Cardiac septum (tissue), 1 donor: ENCODE measurements around the gene SMIM24. TPM values are rescaled to one million over a fixed set of nuclear protein-coding genes. Genes with fewer than 3 reads are reported as not detected.
"Not testable (repeated sequence)": the region's sequence is repeated elsewhere in the genome, so short reads cannot be mapped to it uniquely, and the experiment has no call there.

Experiments
- DNase-seq: peaks from one replicate; pipeline ENCODE4 v3.0.0-alpha.2; 2020; ENCODE audit warnings: low spot score
- intact Hi-C: fragments of 100-400 bp; cut with DNase I; formaldehyde crosslinking; loops from one replicate; pipeline ENCODE4 v1.14.0; 2022
- long read RNA-seq: library from polyadenylated mRNA; unstranded; transcript quantifications from one replicate; pipeline ENCODE4 v2.0.0, GENCODE V29; 2021
- total RNA-seq: library from RNA; stranded (reverse); fragmentation: NEBNext Ultra II Directional; extraction: Animal tissue kit (Norgen Biotek cat#: 25700); gene quantifications from one replicate; pipeline ENCODE4 v1.2.1, GENCODE V29; 2021
- donor health status: DM: no; HTN: no; CAD: no.

Gene SMIM24
- total RNA-seq = not detected
- long read RNA-seq = 0 reads

DNA sequence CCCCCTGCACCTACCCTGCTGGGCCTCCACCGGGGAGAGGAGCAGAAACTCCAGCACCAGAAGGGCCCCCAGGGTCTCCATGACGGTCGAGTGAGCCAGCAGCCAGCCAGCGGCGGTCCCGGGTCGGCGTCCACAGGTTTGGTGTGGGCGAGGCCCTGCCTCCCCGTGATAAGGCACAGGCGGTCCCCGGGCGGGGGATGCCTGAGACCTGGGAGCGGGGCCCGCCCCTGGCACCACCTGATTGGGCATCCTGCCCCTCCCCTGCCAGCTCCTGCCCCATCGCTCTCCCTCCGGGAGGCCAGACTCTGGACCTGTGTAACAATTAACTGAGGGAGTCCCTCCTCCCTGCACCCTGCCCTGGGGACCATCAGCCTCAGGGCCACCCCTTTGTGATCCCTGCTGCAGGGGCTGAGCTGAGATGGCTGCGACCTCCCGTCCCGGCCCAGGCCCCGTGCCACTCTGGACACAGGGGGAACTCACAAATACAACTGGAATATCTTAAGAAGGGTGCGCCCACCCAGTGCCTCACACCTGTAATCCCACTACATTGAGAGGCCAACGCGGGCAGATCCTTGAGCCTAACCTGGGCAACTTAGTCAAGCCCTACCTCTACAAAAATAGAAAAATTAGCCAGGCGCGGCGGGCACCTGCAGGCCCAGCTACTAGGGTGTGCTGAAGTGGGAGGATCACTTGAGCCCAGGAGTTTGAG lies at the start of gene SMIM24:
Gene SMIM24, minus strand, starts transcription at position 143 of the 709 bp plus-strand sequence. Its CDS starts 62 bp downstream, at position 81.
- no peak for DNase-seq
- intact Hi-C loops = no loop called here

DNA sequence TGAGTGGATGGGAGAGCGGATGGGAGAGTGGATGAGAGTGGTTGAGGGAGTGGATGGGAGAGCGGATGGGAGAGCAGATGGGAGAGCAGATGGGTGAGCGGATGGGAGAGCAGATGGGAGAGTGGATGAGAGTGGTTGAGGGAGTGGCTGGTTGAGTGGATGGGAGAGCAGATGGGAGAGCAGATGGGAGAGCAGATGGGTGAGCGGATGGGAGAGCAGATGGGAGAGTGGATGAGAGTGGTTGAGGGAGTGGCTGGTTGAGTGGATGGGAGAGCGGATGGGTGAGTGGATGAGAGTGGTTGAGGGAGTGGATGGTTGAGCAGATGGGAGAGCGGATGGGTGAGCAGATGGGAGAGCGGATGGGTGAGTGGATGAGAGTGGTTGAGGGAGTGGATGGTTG lies 49.0 kb upstream of the SMIM24 start:
- DNase-seq, intact Hi-C loops: not testable (repeated sequence)

DNA sequence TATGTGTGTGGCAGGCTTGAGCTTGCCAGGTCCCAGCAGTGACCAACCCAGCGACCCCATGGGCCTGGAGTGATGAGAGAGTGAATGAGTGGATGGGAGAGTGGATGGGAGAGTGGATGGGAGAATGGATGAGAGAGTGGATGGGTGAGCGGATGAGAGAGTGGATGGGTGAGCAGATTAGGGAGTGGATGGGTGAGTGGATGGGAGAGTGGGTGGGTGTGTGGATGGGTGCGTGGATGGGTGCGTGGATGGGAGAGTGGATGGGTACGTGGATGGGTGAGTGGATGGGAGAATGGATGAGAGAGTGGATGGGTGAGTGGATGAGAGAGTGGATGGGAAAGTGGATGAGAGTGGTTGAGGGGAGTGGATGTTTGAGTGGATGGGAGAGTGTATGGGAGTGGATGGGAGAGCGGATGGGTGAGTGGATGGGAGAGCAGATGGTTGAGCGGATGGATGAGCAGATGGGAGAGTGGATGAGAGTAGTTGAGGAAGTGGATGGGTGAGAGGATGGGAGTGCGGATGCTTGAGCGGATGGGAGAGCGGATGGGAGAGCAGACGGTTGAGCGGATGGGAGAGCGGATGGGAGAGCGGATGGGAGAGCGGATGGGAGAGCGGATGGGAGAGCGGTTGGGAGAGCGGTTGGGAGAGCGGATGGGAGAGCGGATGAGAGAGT lies 48.4 kb upstream of the SMIM24 start:
- DNase-seq = no peak
- intact Hi-C loops = no loop called here

- no peak for DNase-seq
- intact Hi-C loops = no loop called here
Measured at GRCh38 chr19:3528080-3528479, 47.8 kb upstream of the SMIM24 start.

DNA sequence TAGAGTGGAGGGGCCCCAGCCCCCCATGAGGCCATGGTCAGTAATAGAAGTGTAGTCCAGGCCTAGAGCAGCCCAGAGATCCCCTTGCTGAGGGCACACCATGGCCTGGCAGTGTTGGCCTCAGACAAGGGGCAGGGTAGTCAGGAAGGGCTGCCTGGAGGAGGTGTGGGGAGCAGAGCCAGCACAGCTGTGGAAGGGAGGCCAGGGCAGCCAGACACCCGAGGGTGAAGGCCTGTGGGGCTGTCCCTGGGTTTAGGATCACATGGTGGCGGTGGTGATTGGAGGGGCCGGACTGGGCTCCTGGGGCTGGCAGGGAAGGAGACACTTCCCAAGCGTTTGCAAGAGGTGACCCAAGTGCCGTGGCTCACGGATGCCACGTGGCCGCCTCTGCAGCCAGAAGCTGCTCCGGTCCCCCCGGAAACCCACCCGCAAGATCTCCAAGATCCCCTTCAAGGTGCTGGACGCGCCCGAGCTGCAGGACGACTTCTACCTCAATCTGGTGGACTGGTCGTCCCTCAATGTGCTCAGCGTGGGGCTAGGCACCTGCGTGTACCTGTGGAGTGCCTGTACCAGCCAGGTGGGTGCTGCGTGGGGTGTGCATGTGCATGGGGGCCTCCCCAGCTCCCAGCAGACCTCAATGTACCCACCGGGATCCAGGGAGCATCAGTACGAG lies 47.0 kb upstream of the SMIM24 start:
- DNase-seq = no peak
- intact Hi-C loops = no loop called here

DNA sequence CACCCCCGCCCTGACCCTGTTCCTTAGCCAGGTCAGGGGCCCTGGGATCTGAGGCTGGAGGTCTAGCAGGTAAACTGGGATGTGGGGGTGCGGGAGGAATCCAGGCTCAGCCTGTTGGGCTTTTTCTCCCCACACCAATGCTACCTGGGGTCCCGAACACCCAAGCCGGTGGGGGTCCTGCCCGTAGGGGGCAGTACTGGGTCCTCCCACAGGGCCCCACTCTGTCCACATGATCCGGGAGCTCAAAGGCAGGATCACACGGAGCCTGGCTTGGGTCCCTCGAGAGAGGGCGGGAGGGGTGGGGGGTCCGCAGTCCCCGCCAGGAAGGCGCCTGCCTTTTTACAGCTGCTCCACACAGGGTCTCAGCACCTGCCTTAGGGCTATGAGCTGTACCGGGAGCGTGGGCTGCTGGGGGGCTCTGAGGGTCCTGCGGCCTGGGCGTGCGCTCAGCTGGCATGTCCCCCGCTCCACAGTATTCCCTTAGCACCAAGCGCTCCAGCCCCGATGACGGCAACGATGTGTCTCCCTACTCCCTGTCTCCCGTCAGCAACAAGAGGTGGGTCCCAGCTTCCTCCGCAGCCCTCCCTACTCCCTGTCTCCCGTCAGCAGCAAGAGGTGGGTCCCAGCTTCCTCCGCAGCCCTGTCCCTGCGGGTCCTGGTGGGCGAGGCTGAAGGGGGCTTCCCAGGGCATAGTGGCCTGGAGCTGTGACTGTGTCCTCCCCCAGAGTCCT lies 46.3 kb upstream of the SMIM24 start:
- DNase-seq = no peak
- intact Hi-C loops = no loop called here

GRCh38 chr19:3524904-3525451 lies 44.7 kb upstream of the SMIM24 start:
- intact Hi-C loops = no loop called here
- DNase-seq = no peak

GRCh38 chr19:3524078-3524842 lies 43.9 kb upstream of the SMIM24 start:
- intact Hi-C loops = no loop called here
- no peak for DNase-seq

DNA sequence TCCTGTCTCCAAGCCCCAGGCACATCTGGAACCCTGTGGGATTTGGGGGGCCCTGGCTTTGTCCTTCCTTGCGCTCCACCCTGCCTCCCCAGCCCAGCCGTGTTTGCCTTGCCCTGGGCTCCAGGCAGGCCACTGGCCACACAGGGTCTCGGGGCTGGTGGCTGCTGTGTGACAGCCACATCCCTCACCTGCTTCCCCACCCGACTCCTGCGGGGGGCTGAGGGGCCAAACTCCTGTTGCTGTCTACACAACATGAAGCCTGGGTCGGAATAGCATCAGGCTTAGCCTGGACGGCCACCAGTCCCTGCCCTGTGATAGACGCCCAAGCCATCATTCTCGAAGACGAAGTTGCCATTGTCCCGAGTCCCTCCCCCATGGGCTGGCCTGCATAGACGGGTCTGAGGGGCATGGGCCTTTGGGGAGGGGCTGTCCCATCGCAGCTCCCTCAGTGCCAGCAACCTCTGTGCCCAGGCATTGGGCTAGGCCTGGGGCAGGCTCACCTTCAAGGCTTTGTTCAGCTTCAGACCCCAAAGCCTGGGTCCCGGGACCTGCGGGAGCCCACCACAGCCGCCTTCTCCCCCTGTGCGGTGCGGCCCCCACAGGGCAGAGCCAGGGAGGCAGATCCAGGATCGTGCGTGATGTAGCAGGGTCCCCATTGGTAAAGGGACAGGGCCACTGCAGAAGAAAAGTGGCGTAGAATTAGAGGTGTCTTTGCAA lies 43.2 kb upstream of the SMIM24 start:
- intact Hi-C loops = no loop called here
- no peak for DNase-seq

- intact Hi-C loops = no loop called here
- DNase-seq = no peak
Measured at GRCh38 chr19:3522421-3523360, 42.4 kb upstream of the SMIM24 start.

DNA sequence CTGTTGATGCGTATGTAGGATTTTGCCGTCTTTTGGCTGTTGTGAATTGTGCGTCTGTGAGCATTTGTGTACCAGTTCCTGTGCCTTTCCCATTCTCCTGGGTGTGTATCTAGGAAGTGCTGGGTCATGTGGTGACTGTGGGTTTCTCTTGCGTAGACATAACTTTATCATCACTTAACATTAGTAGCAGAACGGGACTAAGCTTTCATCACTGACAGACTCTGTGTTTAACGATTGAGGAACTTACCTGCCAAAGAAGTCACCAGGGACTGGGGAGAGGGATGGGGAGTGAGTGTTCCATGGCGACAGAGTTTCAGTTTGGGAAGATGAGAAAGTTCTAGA lies 40.8 kb upstream of the SMIM24 start:
- intact Hi-C loops = no loop called here
- no peak for DNase-seq

GRCh38 chr19:3520166-3521103 lies 40.1 kb upstream of the SMIM24 start:
- intact Hi-C loops = no loop called here
- DNase-seq = no peak

DNA sequence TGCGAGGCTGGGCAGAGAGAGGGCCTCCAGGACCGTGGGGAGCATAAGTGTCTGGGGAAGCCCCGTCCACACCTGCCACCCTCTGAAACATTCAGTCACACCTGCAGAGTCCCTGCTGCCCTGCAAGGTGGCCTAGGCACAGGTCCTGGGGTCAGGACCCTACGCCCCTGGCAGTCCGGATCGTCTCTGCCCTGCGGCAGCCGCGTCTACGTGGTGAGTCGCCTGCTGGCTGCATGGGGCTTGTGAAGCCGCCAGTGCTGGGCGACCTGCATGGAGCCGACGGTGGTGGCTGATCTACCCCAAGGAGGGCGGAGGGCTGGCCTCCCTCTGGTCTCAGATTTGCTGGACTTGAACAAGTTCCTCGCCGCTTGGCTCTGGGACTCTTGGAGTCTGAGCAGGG lies 38.8 kb upstream of the SMIM24 start:
- DNase-seq = no peak
- intact Hi-C loops = no loop called here

- intact Hi-C loops = no loop called here
- DNase-seq = no peak
Measured at GRCh38 chr19:3518659-3519058, 38.3 kb upstream of the SMIM24 start.

DNA sequence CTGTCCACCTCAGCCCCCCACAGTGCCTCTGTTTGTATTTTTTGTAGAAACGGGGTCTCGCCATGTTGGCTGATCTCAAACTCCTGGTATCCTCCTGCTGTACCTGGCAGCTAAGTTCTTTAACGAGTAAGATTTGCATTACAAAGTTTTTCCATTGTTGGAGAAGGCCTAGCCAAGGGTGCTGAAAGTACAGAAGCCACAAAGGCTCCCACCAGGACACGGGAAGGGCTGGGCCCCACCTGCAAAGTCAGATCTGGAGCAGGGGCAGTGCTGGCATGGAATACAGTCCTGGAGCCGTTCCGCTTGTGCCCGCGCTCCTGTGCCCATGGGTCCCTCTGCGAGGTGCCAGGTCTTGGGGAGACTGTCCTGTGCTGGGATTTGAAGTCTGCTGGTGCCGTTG lies 37.9 kb upstream of the SMIM24 start:
- DNase-seq = no peak
- intact Hi-C loops = no loop called here

DNA sequence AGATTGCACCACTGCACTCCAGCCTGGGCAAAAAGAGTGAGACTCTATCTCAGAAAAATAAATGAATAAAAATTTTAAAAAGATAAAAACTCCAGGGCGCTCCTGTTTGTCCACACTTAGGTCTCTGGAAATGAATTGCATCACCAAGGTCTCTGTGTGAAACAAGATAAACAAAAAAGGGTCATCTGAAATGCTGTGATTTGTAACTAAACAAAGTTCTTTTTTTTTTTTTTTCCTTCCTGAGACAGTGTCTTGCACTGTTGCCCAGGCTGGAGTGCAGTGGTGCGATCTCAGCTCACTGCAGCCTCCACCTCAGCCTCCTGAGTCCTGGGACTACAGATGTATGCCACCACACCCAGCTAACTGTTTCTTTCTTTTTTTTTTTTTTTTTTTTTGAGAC lies 37.3 kb upstream of the SMIM24 start:
- intact Hi-C loops = no loop called here
- no peak for DNase-seq
